ENCODE results near the gene LRMDA. TPM values are rescaled to one million over a fixed set of nuclear protein-coding genes. Genes with fewer than 3 reads are reported as not detected.
A peak's percentile ranks its signal among the peaks of the same experiment; 100 is the strongest.

The LRMDA gene
- total and polyA plus RNA-seq, 2 of the 13 experiments (the other 11 are each of a cell fraction or from before 2014, with no cell fraction given) = 13.4 to 22.0 TPM

GRCh38 chr10:75403939-75404814, 27.2 kb upstream of the LRMDA start (continued):
- 0 out of 2 replicates have a peak, but pooled peaks have one; percentile 59 for TF ChIP-seq ZNF580 (CRISPR knock-in tag; IDR thresholded peaks at IDR 0.05; ENCODE audit: borderline replicate concordance, low read depth)
- no peak for TF ChIP-seq ZBTB40 (IDR thresholded peaks at IDR 0.05)
- TF ChIP-seq ZBTB40 (CRISPR knock-in tag; IDR thresholded peaks at IDR 0.05) = 0 out of 2 replicates have a peak, but pooled peaks have one; percentile 15
- no peak for TF ChIP-seq PTBP1 (IDR thresholded peaks at IDR 0.05; ENCODE audit: low read depth, low read length, poor library complexity, severe bottlenecking)
- no peak for TF ChIP-seq STAT5B (CRISPR knock-in tag; IDR thresholded peaks at IDR 0.05)
- no peak for TF ChIP-seq KLF12 (CRISPR knock-in tag; IDR thresholded peaks at IDR 0.05; ENCODE audit: borderline replicate concordance)
- no peak; the same call in 1 of the 2 replicates for TF ChIP-seq ZNF451 (CRISPR knock-in tag; IDR thresholded peaks at IDR 0.05)
- TF ChIP-seq, protein P1, sequence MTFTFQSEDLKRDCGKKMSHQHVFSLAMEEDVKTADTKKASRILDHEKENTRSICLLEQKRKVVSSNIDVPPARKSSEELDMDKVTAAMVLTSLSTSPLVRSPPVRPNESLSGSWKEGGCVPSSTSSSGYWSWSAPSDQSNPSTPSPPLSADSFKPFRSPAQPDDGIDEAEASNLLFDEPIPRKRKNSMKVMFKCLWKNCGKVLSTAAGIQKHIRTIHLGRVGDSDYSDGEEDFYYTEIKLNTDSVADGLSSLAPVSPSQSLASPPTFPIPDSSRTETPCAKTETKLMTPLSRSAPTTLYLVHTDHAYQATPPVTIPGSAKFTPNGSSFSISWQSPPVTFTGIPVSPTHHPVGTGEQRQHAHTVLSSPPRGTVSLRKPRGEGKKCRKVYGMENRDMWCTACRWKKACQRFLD (CRISPR knock-in tag; IDR thresholded peaks at IDR 0.05; ENCODE audit: borderline replicate concordance) = no peak
- TF ChIP-seq CEBPB (IDR thresholded peaks at IDR 0.05; ENCODE audit: borderline replicate concordance, low read depth, low read length) = no peak
- no peak for TF ChIP-seq ZSCAN30 (CRISPR knock-in tag; IDR thresholded peaks at IDR 0.05)
- no peak for TF ChIP-seq TEAD3 (CRISPR knock-in tag; optimal IDR thresholded peaks at IDR 0.05; ENCODE audit: borderline replicate concordance)

All from HepG2 (cell line).